Measurements from ENCODE around the gene MVD.
"Not testable (repeated sequence)": the region's sequence is repeated elsewhere in the genome, so short reads cannot be mapped to it uniquely, and the experiment has no call there.

Gene MVD

DNA sequence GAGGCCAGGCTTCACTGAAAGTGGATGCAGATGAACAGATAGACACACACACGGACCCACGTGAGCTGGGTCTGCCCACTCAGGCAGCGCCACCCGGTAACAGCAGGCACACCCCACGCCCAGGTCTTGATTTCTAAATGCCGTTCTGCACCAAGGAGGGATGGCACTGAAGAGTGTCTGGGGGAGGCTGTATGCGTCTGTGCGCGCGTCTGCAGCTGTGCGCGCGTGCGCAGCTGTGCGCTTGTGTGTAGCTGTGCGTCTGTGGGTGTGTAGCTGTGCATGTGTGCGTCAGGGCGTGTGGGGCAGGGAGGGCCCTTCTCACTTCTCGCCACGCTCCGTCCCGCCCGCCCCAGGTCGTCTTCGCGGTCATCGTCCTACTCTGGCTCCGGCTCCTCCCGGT, 40.0 kb downstream of the MVD start:
- no peak for DNase-seq

DNA sequence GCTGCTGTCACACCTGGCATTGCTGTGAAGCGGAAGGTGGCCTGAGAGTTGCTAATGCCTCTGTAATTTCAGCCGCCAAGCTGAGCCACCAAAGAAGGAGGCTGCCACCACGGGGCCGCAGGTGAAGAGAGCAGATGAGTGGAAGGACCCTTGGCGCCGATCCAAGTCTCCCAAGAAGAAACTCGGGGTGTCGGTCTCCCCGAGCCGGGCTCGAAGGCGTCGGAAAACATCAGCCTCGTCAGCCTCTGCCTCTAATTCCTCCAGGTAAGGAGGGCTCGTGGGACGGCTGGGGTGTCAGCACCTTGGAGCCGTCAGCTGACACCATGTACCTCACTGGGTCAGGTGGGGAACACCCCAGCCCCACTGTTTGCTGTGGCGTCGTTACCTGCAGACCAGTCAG, 40.8 kb downstream of the MVD start:
- DNase-seq = no peak

DNA sequence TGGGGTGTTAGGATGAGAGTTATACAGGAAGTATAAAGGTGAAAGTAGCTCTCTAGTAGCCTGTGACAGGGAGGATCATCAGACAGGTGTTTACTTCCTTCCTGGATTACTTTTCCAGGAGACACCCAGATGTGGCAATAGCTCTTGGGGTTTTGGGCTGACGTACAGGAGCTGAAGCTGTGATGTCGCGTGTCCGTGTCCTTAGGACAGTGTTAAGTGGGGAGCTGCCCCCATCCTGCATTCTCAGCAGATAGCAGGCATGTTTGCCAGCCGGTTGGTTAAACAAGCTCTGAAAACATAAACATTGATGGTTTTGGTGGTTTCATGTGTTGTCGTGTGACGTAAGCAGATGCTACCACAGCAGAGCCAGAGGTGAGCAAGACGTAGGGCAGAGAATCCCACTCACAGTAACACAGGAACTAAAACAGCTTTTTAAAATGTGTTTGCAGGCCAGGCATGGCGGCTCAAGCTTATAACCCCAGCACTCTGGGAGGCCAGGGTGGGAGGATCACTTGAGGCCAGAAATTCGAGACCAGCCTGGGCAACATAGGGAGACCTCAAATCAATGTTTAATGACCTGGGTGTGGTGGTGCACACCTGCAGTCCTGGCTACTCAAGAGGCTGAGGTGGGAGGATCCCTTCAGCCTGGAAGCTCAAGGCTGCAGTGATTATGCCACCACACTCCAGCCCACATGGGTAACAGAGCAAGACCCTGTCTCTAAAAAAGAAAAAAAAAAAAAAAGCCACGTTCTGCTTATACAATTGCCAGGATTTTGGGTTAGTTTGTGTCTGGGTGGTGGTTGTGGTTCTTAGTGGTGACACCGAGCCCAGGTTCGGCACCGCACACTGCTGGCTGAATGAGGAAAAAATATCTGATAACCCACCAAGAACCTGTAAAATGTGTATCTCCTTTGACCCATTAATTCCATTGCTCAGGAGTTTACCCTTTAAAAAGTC, 42.8 kb downstream of the MVD start:
- DNase-seq = peak; percentile 57

DNA sequence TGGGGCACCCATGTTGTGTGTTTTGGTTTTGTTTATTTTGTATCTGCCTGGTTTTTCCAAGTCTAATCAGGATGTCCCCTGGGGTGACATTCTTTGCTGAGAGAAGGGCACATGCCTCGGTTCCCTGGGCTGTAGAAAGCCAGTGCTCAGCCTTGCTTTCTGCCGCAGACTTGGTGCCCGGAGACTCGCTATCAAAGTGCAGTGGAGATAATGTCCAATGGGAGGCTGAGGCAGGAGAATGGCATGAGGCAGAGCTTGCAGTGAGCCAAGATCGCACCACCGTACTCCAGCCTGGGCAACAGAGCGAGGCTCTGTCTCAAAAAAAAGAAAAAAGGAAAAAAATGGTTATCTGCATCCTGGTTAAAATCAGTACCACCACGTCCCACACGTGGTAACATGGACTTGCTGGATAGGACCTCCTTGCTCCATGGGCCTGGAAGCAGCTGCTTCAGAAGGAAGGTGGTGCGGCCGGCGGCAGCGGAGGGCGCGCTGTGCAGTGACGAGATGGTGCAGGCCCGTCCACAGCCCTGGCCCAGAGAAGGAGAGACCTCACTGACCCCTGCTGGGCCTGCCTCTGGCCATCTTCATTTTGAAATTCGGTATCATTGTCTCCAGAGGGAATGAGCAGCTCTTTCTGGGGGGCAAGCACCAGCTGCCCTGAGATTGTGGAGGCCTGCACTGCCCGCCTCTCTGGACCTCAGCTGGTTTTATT, 43.8 kb downstream of the MVD start:
- no peak for DNase-seq

DNA sequence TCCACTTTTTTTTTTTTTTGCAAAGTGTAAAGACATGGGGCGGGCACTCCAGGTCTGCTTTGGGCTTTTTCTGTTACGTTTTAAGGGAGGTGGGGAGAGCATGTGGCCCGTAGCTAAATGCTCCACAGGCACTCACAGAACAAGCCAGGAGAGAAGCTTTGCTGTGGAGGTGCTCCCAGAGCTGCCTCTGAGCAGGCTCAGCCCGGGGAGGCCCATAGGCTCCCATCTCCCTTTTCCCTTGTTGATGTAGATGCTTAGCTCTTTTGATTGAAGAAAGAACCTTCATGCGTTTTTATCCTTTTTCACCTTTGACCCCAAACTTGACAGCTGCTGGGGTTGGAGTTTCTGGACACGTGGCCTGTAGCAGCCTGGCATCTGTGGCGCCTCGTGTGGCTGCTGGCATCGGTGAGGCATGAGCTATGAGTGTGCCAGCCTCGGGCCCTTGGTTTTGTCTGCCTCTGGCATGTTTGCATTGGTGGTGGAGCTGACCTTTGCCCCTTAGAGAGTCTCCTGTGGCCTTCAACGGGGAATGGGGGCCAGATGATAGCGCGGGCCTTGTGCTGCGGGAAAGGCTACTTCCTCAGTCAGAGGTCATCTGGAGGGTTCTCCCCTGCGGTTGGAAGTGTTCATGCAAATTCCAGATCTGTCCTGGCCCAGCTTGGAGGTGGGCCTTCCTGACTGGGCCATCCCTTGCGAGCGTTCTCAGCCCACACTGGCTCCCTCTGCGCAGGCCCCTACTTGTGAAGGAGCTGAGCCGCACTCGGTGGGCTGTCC, 44.5 kb downstream of the MVD start:
- DNase-seq = no peak

DNA sequence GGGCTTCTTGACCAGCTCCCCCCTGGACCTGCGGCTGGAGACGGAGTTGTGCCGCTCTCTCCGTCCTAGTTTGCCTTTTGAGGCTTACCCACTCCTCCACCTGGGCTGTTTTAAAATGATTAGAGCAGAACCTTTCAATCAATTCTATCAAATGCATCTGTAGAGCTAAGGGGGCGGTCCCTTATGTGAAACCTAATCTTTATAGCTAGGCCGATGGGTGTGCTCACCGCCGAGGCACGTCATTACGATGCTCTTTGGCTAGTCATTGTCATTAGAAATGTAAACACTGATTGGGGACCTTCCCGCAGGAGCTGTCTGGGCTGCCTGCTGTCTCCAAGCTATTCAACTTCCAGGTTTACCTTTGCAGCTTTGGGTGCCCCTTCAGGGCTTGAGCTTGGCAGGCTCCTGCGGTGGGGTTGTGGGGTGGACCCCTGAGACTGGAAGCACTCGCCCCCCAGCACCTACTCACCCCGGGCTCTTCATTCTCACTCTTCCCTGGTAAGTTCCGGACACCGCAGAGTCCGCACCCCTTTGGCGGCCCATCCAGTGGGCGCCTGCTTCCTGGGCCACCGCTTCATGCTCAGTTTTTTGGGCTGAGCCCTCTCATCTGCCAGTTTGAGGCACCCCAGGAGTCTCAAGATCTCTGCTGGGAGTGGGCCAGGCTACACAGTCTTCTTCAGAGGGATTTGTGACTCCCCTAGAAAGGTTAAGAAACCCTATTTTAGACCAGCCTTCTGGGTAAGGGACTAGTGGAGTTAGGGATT, 45.4 kb downstream of the MVD start:
- DNase-seq = no peak

DNA sequence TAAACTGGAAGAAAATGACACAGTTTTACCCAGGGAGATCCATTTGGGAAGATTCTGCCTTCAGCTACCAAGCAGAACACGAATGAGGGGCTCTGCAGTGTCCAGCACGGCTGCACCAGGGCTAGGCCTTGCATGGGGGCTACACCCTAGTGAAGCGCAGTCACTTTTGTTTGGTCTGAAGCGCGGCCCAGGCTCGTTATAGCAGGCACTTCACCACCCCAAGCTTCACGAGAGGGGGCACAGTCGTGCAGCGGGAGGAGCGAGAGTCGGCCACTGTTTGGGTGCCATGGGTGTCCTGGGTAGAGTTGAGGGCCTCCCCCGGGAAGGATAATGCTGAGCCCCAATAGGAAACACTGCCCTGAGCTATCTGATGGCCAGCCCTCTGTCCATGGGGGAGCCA, 46.2 kb downstream of the MVD start:
- no peak for DNase-seq

DNA sequence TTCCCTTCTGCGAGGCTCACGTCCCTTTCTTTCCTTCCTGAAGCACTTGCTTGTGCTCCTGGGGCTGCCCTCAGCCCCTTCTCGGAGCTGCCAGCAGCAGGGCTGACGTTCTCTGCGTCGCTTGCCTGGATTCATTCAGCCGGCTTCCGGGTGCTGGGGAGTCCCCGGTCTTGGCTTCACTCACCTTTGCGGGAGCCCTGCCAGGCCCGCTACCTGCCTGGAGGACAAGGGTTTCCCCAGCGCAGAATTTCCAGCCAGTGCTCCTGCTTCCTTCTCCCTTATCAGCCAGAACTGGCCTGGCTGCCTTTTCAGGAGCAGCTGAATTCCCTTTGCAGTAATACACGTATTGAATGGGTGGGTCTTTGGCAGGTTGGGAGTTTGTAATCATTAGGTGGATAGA, 46.6 kb downstream of the MVD start:
- DNase-seq = no peak

DNA sequence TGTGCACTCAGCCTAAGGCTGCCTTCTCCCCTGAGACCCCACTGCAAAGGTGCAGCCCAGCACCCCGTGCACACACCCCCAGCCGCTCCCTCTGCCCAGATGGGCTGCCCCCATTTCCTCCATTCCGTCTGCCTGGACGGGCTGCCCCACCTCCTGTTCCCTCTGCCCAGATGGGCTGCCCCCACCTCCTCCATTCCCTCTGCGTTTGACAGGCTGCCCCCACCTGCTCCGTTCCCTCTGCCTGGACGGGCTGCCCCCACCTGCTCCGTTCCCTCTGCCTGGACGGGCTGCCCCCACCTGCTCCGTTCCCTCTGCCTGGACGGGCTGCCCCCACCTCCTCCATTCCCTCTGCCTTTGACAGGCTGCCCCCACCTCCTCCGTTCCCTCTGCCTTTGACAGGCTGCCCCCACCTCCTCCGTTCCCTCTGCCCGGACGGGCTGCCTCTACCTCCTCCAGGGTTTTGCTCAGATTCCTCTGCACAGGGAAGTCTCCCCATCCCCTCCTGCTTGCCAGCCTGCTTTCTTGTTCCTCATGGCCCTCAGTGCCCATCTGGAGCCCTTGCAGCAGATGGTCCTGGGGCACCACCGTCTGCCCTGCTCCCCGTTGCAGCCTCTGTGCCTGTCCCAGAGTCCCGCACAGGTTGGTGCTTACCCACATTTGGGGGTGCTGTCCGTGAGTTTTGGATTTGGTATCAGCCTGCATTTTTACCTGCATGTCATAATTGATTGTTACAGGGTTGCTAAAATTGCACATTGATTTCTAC, 47.9 kb downstream of the MVD start:
- no peak for DNase-seq

DNA sequence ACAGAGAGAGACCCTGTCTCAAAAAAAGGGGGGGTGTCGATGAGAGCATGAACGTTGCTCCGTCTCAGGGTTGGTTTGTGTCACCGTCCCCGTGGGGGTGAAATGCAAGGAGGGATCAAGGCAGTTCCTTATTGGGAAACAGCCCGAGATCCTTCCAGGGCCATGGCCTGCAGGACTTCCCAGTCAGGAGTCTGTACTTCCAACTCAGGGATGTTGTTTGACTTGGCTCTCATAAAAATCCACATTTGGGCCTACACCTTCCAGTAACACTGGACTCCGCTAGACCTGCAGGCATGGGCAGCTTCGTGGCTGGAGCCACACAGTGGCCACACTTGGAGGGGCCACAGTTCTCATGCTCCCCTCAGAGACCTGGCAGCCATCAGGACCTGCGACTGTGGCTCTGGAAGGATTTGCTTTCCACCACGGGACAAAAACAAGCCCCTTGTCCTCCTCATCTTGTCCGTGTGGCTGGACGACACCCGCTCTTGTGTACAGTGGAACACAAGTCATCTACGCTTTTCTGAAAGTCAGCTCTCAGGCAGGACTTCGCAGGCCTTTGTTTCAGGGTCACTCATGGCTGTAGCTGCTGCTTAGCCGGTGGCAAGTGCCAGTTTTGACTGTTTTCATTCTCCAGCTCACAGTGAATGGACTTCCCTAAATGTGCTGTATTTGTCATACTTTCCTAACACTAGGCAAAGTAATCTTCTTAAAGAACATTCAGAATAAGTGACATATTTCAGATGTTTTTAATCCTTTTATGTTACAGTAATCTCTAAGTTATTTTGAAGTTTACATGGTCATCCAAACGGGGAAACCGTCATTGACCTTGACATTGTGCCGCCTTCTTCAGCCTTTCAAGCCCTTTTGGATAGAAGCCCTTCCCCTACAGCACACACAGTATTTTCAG, 48.7 kb downstream of the MVD start:
- DNase-seq = no peak

DNA sequence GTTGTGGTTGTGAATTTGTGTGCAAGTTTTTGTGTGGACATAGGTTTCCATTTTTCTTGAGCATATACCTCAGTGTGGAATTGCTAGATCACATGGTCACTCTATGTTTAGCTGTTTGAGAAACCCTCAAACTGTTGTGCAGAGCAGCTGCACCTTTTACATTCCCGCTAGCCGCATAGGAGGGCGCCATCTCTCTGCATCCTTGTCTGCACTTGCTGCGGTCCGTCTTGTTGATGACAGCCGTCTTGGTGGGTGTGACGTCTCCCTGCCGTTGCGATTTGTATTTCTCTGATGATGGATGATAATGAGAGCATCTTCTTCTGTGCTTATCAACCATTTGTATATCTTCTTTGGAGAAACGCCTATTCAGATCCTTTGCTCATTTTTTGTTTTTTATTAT, 49.6 kb downstream of the MVD start:
- no peak for DNase-seq

DNA sequence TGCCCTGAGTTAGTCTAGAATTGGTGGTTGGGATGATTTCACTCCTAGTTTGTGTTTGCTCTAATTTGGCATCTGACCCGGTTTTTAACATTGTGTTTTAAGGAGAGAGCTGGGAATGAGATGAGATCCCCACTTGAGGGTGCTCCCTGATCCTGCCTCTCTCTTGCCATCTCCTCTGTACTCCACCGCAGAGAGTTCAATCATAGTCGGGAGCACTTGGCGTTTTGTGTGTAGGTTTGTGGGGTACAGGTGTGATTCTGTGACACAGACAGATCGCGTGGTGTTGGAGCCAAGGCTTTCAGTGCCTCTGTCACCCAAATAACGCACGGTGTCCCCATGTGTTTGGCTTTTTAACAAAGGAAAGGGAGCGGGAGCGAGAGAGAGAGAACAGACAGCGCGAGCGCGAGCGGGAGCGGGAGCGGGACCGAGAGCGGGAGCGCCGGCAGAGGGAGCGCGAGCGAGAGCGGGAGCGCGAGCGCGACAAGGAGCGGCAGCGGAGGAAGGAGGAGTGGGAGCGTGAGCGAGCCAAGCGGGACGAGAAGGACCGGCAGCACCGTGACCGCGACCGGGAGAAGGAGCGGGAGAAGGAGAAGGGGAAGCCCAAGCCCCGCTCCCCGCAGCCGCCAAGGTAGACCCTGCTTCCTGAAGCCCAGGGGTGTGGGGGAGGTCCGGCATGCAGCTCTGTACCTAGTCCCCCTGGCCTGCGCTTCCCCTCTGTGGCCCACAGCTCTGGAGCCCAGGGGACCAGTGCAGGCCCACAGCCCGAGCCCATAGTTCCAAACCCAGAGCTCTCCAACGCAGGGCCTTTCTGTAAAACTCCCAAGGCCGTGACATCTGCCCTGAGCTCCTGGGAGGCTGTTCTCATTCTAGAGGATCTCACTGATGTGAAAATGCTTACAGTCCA, 51.7 kb downstream of the MVD start:
- no peak for DNase-seq

DNA sequence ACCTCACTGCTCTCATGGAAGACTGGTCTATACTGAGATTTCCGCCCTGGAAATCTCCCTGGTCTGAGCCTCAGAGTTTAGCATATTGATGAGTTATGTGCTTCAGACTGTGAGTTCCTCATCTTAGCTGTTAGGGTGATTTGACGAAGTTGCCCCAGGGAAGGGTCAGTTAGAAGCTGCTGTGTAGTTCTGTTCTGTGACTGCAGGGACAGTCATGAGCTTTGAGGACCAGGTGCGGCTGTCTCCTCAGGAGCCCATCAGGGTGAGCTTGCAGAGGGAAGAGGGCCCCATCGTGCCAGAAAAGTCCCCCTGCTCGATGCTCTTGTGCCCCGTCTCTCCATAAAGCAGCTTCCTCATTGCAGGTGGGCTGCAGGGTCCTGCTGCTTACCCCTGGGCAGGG, 52.8 kb downstream of the MVD start:
- DNase-seq = no peak

DNA sequence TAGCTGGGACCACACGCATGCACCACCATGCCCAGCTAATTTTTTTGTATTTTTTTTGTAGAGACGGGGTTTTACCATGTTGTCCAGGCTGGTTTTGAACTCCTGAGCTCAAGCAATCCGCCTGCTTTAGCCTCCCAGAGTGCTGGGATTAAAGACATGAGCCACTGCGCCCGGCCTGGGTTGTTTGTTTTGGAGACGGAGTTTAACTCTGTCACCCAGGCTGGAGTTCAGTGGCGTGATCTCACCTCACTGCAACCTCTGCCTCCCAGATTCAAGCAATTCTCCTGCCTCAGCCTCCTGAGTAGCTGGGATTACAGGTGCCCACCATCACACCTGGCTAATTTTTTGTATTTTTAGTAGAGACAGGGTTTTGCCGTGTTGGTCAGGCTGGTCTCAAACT, 53.5 kb downstream of the MVD start:
- not testable (repeated sequence) for DNase-seq

DNA sequence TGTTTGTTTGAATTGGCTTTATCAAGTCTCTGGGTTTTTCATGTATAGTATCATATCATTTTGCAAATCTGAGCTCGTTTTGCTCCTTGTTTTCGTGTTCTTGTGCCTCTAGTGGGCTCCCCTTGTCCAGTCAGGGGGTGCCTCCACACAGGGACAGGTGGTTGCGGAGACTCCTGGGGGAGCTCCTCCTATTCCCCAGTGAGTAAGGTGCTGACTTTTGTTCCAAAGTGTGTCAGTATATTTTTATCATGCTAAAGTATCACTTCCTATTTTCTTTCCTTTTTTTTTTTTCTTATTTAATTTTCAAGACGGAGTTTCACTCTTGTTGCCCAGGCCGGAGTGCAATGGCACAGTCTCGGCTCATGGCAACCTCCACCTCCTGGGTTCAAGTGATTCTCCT, 54.8 kb downstream of the MVD start:
- DNase-seq = no peak

DNA sequence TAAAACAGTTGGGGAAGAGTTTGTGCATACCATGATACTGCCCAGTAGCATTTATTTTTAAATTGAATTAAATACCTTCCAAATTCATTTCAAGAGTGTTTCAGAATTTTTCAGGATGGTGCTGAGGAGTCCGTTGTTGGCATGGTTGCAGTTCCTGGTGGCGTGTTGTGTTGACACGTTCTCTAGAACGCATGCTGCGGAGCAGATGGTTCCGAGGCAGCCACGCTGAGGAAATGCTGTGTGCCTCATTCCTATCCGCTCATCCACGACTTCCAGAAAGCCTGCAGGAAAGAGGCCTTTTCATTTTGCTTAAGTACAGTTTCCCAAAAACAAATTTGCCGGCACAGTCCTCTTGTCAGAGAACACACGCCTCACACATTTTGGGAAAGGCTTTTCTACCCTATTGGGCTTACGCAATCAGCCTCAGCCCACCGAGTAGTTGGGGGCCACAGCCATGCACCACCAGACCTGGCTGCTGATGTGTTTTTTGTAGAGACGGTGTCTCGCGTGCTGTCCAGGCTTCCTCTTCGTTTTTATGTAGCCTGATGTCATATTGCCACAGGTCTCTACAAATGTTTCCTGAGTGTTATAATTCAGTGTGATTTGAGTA, 56.6 kb downstream of the MVD start:
- DNase-seq = no peak

DNA sequence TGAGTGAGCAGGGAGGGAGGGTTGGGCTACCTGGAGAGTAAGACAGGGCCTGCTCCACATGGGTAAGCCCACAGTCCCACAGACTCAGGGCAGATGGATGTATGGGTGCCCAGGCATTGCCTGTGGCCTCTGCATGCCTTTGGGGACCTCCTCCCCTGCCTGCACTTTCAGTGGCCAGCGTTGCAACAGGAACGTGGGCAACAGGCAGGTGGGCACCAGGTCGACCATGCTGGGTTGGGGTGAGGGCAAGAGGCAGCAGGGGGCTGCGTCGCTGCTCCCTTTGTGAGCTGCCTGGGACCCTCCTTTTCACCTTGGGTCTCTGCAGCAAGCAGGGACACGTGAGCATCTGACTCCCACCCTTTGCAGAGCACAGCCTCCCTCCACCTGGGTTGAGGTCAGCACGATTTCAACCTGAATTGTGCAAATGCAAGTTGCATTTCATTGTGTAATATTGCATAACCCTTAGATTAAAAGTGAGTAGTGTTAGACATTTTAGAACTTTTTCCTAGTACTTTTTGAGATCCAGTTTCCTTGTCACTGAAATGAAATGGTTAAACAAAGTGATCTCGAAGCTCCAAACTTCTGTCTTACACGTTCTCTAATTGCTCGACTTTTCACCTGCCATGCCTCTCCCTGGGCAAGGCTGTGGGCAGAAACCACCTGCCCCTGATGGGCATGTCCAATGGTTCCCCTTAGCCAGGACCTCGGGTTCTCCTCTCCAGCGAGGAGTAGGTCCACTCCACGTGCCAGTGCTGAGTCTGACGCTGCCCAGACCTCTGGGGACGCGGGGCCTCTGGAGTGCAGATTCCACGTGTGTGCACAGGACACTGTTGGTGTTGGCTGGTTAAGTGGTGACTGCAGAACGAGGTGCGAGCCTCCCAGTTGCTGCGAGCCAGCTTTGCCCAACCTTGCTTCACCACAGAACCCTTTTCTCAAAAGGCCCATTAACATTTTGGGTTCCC, 57.4 kb downstream of the MVD start:
- no peak for DNase-seq

DNA sequence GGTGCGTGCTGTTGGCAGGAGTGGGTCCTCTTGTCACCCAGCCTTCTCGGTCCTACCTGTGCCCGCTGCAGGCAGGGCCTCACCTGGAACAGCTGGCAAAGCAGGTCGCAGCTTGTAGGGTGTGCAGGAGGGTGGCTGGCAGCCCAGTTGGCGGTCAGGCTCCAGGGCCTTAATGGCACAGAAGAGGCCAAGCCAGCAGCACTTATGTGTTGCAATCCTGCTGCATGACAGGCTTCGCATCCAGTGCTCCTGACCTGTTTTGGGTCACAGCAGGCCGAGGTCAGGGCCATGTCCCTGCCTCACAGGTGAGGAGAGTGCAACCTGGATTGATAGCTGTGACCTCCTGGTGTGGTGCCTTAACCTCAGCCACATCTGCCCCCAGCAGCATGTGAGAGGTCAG, 60.8 kb downstream of the MVD start:
- no peak for DNase-seq
